ENCODE measurements around the gene PLXDC1.
A peak's percentile ranks its signal among the peaks of the same experiment; 100 is the strongest.
"Not testable (repeated sequence)": the region's sequence is repeated elsewhere in the genome, so short reads cannot be mapped to it uniquely, and the experiment has no call there.

Gene PLXDC1

DNA sequence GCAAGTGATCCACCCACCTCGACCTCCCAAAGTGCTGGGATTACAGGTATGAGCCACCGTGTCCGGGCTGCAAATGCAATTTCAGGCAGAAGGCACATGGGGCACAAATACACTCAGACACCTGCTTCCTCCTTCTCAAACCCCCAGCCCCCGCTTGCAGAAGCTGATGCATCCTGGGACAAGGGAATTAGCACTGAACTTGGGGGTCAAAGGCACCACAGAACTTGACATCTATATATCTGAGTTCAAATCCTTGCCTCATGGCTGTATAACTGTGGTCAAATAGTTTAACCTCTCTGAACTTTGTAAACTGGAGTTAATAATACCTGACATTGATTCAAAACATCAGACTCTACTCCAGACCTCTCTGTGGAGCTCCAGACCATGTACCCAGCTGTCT lies 18.7 kb upstream of the PLXDC1 start:
- Histone ChIP-seq H3K9ac (ENCODE audit: low read depth in 1 of 2, low read length in 2 of 2) (no peak overlapping the region), H3K27me3 (ENCODE audit: control insufficient read depth in 2 of 2, insufficient read depth in 2 of 2, low read length in 2 of 2) (no peaks in the 10 kb centered on the region), H3K27ac (ENCODE audit: low read depth in 2 of 2, low read length in 2 of 2) (no peak overlapping the region), H3K36me3 (ENCODE audit: control insufficient read depth in 2 of 2, insufficient read depth in 2 of 2, low read length in 2 of 2) (no peaks in the 10 kb centered on the region), H3K9me3 (ENCODE audit: control insufficient read depth in 2 of 2, low read length in 2 of 2) (no peaks in the 10 kb centered on the region), H3K4me3 (ENCODE audit: low read length in 2 of 2) (no peak overlapping the region), H3K4me1 (ENCODE audit: control insufficient read depth in 2 of 2, insufficient read depth in 2 of 2, low read length in 2 of 2) (peaks cover 0 to 2% of the 10 kb centered on the region in 2 donors)

- Histone ChIP-seq H3K4me1 (ENCODE audit: control insufficient read depth in 2 of 2, insufficient read depth in 2 of 2, low read length in 2 of 2) (peaks cover under 1 to 2% of the 10 kb centered on the region in 2 donors), H3K27me3 (ENCODE audit: control insufficient read depth in 2 of 2, insufficient read depth in 2 of 2, low read length in 2 of 2) (no peaks in the 10 kb centered on the region), H3K36me3 (ENCODE audit: control insufficient read depth in 2 of 2, insufficient read depth in 2 of 2, low read length in 2 of 2) (no peaks in the 10 kb centered on the region), H3K9ac (ENCODE audit: low read depth in 1 of 2, low read length in 2 of 2) (no peak overlapping the region), H3K4me3 (ENCODE audit: low read length in 2 of 2) (no peak overlapping the region), H3K27ac (ENCODE audit: low read depth in 2 of 2, low read length in 2 of 2) (no peak overlapping the region), H3K9me3 (ENCODE audit: control insufficient read depth in 2 of 2, low read length in 2 of 2) (no peaks in the 10 kb centered on the region)
Observed at GRCh38 chr17:39169518-39169917, 18.1 kb upstream of the PLXDC1 start.

GRCh38 chr17:39169101-39169500 lies 17.7 kb upstream of the PLXDC1 start:
- no peaks in the 10 kb centered on the region for H3K27me3 ChIP-seq (ENCODE audit: control insufficient read depth in 2 of 2, insufficient read depth in 2 of 2, low read length in 2 of 2)
- H3K27ac ChIP-seq (ENCODE audit: low read depth in 2 of 2, low read length in 2 of 2) = no peak overlapping the region
- no peak overlapping the region for H3K4me3 ChIP-seq (ENCODE audit: low read length in 2 of 2)
- H3K4me1 ChIP-seq (ENCODE audit: control insufficient read depth in 2 of 2, insufficient read depth in 2 of 2, low read length in 2 of 2) = peaks cover 3% of the 10 kb centered on the region in 2 donors
- no peak overlapping the region for H3K9ac ChIP-seq (ENCODE audit: low read depth in 1 of 2, low read length in 2 of 2)
- no peaks in the 10 kb centered on the region for H3K36me3 ChIP-seq (ENCODE audit: control insufficient read depth in 2 of 2, insufficient read depth in 2 of 2, low read length in 2 of 2)
- no peaks in the 10 kb centered on the region for H3K9me3 ChIP-seq (ENCODE audit: control insufficient read depth in 2 of 2, low read length in 2 of 2)

DNA sequence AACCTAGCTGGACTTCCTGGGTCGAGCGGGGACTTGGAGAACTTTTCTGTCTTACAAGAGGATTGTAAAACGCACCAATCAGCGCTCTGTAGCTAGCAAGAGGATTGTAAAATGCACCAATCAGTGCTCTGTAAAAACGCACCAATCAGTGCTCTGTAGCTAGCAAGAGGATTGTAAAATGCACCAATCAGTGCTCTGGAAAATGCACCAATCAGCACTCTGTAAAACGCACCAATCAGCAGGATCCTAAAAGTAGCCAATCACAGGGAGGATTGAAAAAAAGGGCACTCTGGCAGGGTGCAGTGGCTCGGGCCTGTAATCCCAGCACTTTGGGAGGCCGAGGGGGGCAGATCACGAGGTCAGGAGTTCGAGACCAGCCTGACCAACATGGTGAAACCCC lies 17.1 kb upstream of the PLXDC1 start:
- not testable (repeated sequence) for H3K4me1 ChIP-seq (ENCODE audit: control insufficient read depth in 2 of 2, insufficient read depth in 2 of 2, low read length in 2 of 2); H3K4me3 ChIP-seq (ENCODE audit: low read length in 2 of 2); H3K9ac ChIP-seq (ENCODE audit: low read depth in 1 of 2, low read length in 2 of 2); H3K36me3 ChIP-seq (ENCODE audit: control insufficient read depth in 2 of 2, insufficient read depth in 2 of 2, low read length in 2 of 2); H3K9me3 ChIP-seq (ENCODE audit: control insufficient read depth in 2 of 2, low read length in 2 of 2); H3K27ac ChIP-seq (ENCODE audit: low read depth in 2 of 2, low read length in 2 of 2); H3K27me3 ChIP-seq (ENCODE audit: control insufficient read depth in 2 of 2, insufficient read depth in 2 of 2, low read length in 2 of 2)

- Histone ChIP-seq H3K36me3 (ENCODE audit: control insufficient read depth in 2 of 2, insufficient read depth in 2 of 2, low read length in 2 of 2) (no peaks in the 10 kb centered on the region), H3K27ac (ENCODE audit: low read depth in 2 of 2, low read length in 2 of 2) (peak overlapping the region in 1 of 2 donors; percentile 18), H3K9ac (ENCODE audit: low read depth in 1 of 2, low read length in 2 of 2) (no peak overlapping the region), H3K4me3 (ENCODE audit: low read length in 2 of 2) (no peak overlapping the region), H3K4me1 (ENCODE audit: control insufficient read depth in 2 of 2, insufficient read depth in 2 of 2, low read length in 2 of 2) (peaks cover 3% of the 10 kb centered on the region in 2 donors), H3K9me3 (ENCODE audit: control insufficient read depth in 2 of 2, low read length in 2 of 2) (no peaks in the 10 kb centered on the region), H3K27me3 (ENCODE audit: control insufficient read depth in 2 of 2, insufficient read depth in 2 of 2, low read length in 2 of 2) (no peaks in the 10 kb centered on the region)
Observed at GRCh38 chr17:39167476-39167875, 16.0 kb upstream of the PLXDC1 start.

DNA sequence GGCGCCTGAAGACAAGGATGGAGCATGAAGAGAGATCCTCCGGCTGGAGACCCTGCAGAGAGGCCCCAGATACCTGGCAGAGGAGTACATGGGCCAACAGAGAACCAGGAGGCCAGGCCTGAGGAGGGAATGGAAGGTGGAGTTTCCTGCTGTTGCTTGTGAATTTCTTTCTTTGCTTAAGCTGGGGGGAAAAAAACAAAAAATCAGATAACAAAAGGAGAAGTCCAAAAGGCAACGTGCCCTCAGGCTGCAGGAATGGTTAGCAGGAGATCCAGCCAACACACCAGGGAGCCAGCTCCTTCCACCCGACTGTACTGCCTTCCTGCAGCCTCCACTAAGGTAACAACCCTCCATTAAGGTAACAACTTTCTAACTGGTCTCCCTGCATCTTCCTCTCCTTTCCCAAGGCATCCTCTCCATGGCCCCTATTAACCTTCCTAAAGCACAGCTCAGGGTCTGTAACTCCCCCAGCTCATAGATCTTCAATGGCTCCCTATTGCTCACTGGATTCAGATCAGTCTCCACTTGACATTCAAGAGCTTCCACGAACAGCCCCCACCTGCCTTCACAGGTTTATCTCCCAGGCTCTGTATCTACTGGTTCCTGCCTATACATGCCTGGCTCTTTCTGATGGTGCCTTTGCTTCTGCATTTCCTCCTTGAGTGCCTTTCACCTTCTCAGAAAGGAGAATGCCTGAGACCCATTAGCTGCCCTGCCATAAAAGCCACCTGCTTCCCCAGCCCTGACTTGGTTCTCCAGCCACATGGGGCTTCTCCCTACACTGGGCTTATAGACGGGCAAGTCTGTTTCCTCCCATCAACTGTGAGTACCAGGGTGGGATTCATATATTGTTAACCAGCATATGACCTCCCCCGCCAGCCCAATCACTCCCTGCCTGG lies 15.2 kb upstream of the PLXDC1 start:
- Histone ChIP-seq H3K36me3 (ENCODE audit: control insufficient read depth in 2 of 2, insufficient read depth in 2 of 2, low read length in 2 of 2) (no peaks in the 10 kb centered on the region), H3K4me3 (ENCODE audit: low read length in 2 of 2) (no peak overlapping the region), H3K27ac (ENCODE audit: low read depth in 2 of 2, low read length in 2 of 2) (peak overlapping the region in 1 of 2 donors; percentile 18)

GRCh38 chr17:39165841-39166349 lies 14.5 kb upstream of the PLXDC1 start, which contains the start of gene ARL5C:
Gene ARL5C, minus strand, starts transcription at chr17:39166161. Its CDS starts 401 bp downstream, at chr17:39165760.
- Histone ChIP-seq H3K4me1 (ENCODE audit: control insufficient read depth in 2 of 2, insufficient read depth in 2 of 2, low read length in 2 of 2) (peaks cover 3% of the 10 kb centered on the region in 2 donors), H3K27ac (ENCODE audit: low read depth in 2 of 2, low read length in 2 of 2) (peak within 1 kb of the TSS in 1 of 2 donors; percentile 18), H3K36me3 (ENCODE audit: control insufficient read depth in 2 of 2, insufficient read depth in 2 of 2, low read length in 2 of 2) (no peaks in the 10 kb centered on the region), H3K9ac (ENCODE audit: low read depth in 1 of 2, low read length in 2 of 2) (peak within 1 kb of the TSS; percentile 21 to 24), H3K4me3 (ENCODE audit: low read length in 2 of 2) (peak within 1 kb of the TSS; percentile 68 to 76), H3K9me3 (ENCODE audit: control insufficient read depth in 2 of 2, low read length in 2 of 2) (no peaks in the 10 kb centered on the region), H3K27me3 (ENCODE audit: control insufficient read depth in 2 of 2, insufficient read depth in 2 of 2, low read length in 2 of 2) (no peaks in the 10 kb centered on the region)

More for the DNA sequence above, 15.2 kb upstream of the PLXDC1 start:
- no peaks in the 10 kb centered on the region for H3K9me3 ChIP-seq (ENCODE audit: control insufficient read depth in 2 of 2, low read length in 2 of 2)
- H3K9ac ChIP-seq (ENCODE audit: low read depth in 1 of 2, low read length in 2 of 2) = no peak overlapping the region
- no peaks in the 10 kb centered on the region for H3K27me3 ChIP-seq (ENCODE audit: control insufficient read depth in 2 of 2, insufficient read depth in 2 of 2, low read length in 2 of 2)
- H3K4me1 ChIP-seq (ENCODE audit: control insufficient read depth in 2 of 2, insufficient read depth in 2 of 2, low read length in 2 of 2) = peaks cover 3% of the 10 kb centered on the region in 2 donors

GRCh38 chr17:39165178-39165840 lies 13.9 kb upstream of the PLXDC1 start:
- Histone ChIP-seq H3K36me3 (ENCODE audit: control insufficient read depth in 2 of 2, insufficient read depth in 2 of 2, low read length in 2 of 2) (no peaks in the 10 kb centered on the region), H3K9ac (ENCODE audit: low read depth in 1 of 2, low read length in 2 of 2) (peak overlapping the region; percentile 21 to 24), H3K27ac (ENCODE audit: low read depth in 2 of 2, low read length in 2 of 2) (no peak overlapping the region), H3K9me3 (ENCODE audit: control insufficient read depth in 2 of 2, low read length in 2 of 2) (no peaks in the 10 kb centered on the region), H3K27me3 (ENCODE audit: control insufficient read depth in 2 of 2, insufficient read depth in 2 of 2, low read length in 2 of 2) (no peaks in the 10 kb centered on the region), H3K4me1 (ENCODE audit: control insufficient read depth in 2 of 2, insufficient read depth in 2 of 2, low read length in 2 of 2) (peaks cover 3% of the 10 kb centered on the region in 2 donors), H3K4me3 (ENCODE audit: low read length in 2 of 2) (peak overlapping the region; percentile 68 to 76)

DNA sequence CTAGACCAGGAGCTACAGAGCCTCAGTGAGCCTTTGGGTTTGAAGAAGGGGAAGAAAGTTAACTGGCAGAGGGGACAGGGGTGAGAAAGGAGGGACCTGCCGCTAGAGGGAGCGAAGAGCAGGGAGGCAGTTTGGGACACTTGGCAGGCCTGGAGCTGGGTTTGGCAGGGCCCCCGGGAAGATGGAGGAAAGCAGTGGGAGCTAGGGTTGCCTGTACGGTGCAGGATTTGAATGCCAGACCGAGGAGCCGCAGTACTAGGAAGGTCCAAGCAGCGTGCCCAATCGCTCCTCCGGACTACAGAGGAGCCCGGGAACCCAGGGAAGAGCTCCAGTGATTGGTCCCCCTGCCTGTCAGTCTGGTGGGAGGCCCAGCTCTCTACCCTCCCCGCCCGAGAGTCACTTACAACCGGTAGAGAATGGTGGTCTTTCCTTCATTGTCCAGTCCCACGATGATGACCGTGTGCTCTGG lies 13.3 kb upstream of the PLXDC1 start:
- Histone ChIP-seq H3K4me3 (ENCODE audit: low read length in 2 of 2) (peak overlapping the region; percentile 68 to 76), H3K27ac (ENCODE audit: low read depth in 2 of 2, low read length in 2 of 2) (no peak overlapping the region), H3K9ac (ENCODE audit: low read depth in 1 of 2, low read length in 2 of 2) (peak overlapping the region; percentile 24 to 46), H3K9me3 (ENCODE audit: control insufficient read depth in 2 of 2, low read length in 2 of 2) (no peaks in the 10 kb centered on the region), H3K27me3 (ENCODE audit: control insufficient read depth in 2 of 2, insufficient read depth in 2 of 2, low read length in 2 of 2) (no peaks in the 10 kb centered on the region), H3K36me3 (ENCODE audit: control insufficient read depth in 2 of 2, insufficient read depth in 2 of 2, low read length in 2 of 2) (no peaks in the 10 kb centered on the region), H3K4me1 (ENCODE audit: control insufficient read depth in 2 of 2, insufficient read depth in 2 of 2, low read length in 2 of 2) (peaks cover 3% of the 10 kb centered on the region in 2 donors)

DNA sequence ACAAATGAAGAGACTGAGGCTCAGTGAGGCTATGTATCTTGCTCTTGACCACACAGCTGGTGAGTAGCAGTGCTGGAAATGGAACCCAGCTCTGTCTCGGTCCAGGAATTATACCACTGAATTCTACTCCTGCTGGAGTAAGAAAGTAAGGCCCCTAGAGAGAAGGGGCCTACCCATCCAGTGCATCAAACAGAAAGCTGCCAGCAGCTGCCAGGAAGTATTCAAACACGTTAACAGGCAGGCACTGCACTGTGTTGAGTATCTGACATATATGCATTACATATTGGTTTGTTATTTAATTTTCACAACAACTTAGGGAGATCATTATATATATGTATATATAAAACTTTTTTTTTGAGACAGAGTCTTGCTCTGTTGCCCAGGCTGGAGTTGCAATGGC lies 10.5 kb upstream of the PLXDC1 start:
- H3K9ac ChIP-seq (ENCODE audit: low read depth in 1 of 2, low read length in 2 of 2) = no peak overlapping the region
- no peaks in the 10 kb centered on the region for H3K9me3 ChIP-seq (ENCODE audit: control insufficient read depth in 2 of 2, low read length in 2 of 2)
- H3K4me3 ChIP-seq (ENCODE audit: low read length in 2 of 2) = no peak overlapping the region
- H3K27ac ChIP-seq (ENCODE audit: low read depth in 2 of 2, low read length in 2 of 2) = no peak overlapping the region
- peaks cover 3% of the 10 kb centered on the region in 2 donors for H3K4me1 ChIP-seq (ENCODE audit: control insufficient read depth in 2 of 2, insufficient read depth in 2 of 2, low read length in 2 of 2)
- H3K27me3 ChIP-seq (ENCODE audit: control insufficient read depth in 2 of 2, insufficient read depth in 2 of 2, low read length in 2 of 2) = no peaks in the 10 kb centered on the region
- H3K36me3 ChIP-seq (ENCODE audit: control insufficient read depth in 2 of 2, insufficient read depth in 2 of 2, low read length in 2 of 2) = no peaks in the 10 kb centered on the region

Measured in mucosa of rectum (tissue), 2 donors.